GM12891 (cell line): ENCODE results near the gene KCNT1.

Experiments used
- PAX5 ChIP-seq: IDR thresholded peaks from 2 replicates; pipeline ENCODE4 v1.6.1; 2011; ENCODE audit warnings: low read length, moderate library complexity, mild to moderate bottlenecking; ENCODE audit not compliant: insufficient read depth, severe bottlenecking
- POLR2A ChIP-seq: IDR thresholded peaks from 2 replicates; pipeline ENCODE4 v1.6.1; 2011; ENCODE audit warnings: low read depth, low read length, control low read depth
- POLR2AphosphoS5 ChIP-seq: IDR thresholded peaks from 2 replicates; pipeline ENCODE4 v1.6.1; 2011; ENCODE audit warnings: low read depth, low read length, control low read depth
- TAF1 ChIP-seq: IDR thresholded peaks from 2 replicates; pipeline ENCODE4 v1.6.1; 2011; ENCODE audit warnings: low read depth, low read length, control low read depth

DNA sequence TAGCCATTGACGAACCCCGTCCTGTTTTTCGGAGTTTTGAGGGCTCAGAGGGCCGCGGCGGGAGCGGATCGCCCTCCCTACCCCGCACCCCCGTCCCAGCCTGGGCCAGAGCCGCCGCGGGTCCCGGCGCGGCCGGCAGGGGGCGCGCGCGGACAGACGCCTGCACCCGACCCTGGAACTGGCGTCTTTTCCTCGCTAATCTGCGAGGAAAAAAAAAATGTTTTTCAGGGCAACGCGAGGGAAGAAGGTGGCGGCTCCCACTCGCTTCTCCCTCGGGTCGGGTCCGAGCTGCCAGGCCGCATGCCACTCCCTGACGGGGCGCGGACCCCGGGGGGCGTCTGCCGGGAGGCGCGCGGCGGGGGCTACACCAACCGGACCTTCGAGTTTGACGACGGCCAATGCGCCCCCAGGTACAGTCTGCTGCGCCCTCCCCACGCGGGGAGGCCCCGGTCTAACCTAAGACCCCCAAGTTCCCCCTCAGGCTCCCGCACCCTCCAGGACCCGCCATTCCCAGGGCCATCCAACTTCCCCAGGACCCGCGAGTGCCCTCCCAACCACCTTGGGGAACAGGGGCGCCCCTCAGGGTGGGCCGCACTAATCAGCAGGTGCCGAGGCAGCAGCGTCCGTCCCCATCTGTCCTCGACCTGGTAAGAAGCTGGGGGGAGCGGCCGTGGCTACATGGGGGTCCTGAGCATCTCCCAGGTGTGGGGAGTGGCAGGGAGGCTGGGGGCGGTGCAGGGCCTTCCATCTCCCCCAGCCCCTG lies at the start of gene KCNT1:
- TF ChIP-seq POLR2AphosphoS5 (no peak), POLR2A (no peak), TAF1 (no peak), PAX5 (no peak)
